Endodermal cell (in vitro differentiated cells): ENCODE measurements around the gene PC. TPM values are rescaled to one million over a fixed set of nuclear protein-coding genes. Genes with fewer than 3 reads are reported as not detected.

Source experiments
- DNase-seq: peaks from one replicate; pipeline ENCODE4 v3.0.0-alpha.2; 2017
- H3K27ac ChIP-seq: 2 replicates; pipeline ENCODE4 v1.5.1; 2013; ENCODE audit warnings: mild to moderate bottlenecking, low read depth, low read length, moderate library complexity
- H3K27me3 ChIP-seq: 2 replicates; pipeline ENCODE4 v1.6.1; 2013; ENCODE audit warnings: mild to moderate bottlenecking, low read length, moderate library complexity; ENCODE audit not compliant: insufficient read depth, control insufficient read depth, poor library complexity, severe bottlenecking
- H3K36me3 ChIP-seq: 2 replicates; pipeline ENCODE4 v1.7.0; 2013; ENCODE audit warnings: mild to moderate bottlenecking, low read length, moderate library complexity; ENCODE audit not compliant: control insufficient read depth, insufficient read depth
- H3K4me1 ChIP-seq: one replicate; pipeline ENCODE4 v1.7.0; 2013; ENCODE audit warnings: low read length; ENCODE audit not compliant: control insufficient read depth, insufficient read depth
- H3K4me3 ChIP-seq: 2 replicates; pipeline ENCODE4 v1.5.1; 2013; ENCODE audit warnings: mild to moderate bottlenecking, low read length, moderate library complexity
- H3K9ac ChIP-seq: 2 replicates; pipeline ENCODE4 v1.6.1; 2013; ENCODE audit warnings: mild to moderate bottlenecking, low read length, moderate library complexity; ENCODE audit not compliant: poor library complexity, severe bottlenecking; ENCODE audit errors: extremely low read depth
- H3K9me3 ChIP-seq: 2 replicates; pipeline ENCODE4 v1.6.1; 2013; ENCODE audit warnings: mild to moderate bottlenecking, low read length, moderate library complexity; ENCODE audit not compliant: control insufficient read depth
- H3K27ac Mint-ChIP-seq: 2 replicates; pipeline ENCODE4 v1.8.0; 2020; ENCODE audit warnings: mixed read lengths
- H3K27me3 Mint-ChIP-seq: 2 replicates; pipeline ENCODE4 v1.8.0; 2021; ENCODE audit warnings: mild to moderate bottlenecking, mixed read lengths; ENCODE audit not compliant: insufficient read depth
- H3K36me3 Mint-ChIP-seq: 2 replicates; pipeline ENCODE4 v1.8.0; 2020; ENCODE audit warnings: low read depth, mixed read lengths
- H3K4me1 Mint-ChIP-seq: 2 replicates; pipeline ENCODE4 v1.8.0; 2020; ENCODE audit warnings: mixed read lengths
- H3K4me3 Mint-ChIP-seq: 2 replicates; pipeline ENCODE4 v1.8.0; 2020; ENCODE audit warnings: mild to moderate bottlenecking, moderate library complexity, mixed read lengths
- H3K9me3 Mint-ChIP-seq: 2 replicates; pipeline ENCODE4 v1.8.0; 2020; ENCODE audit warnings: mild to moderate bottlenecking, mixed read lengths
- WGBS, 2 experiments: methylation state at CpG; one replicate each; pipeline versions ENCODE4 v1.1.5 to v1.1.7; 2013; ENCODE audit warnings: missing lambda C conversion rate in 2 of 2, mixed read lengths in 1 of 2; ENCODE audit not compliant: insufficient coverage in 1 of 2, insufficient read length in 1 of 2; 5-methylcytosine and 5-hydroxymethylcytosine counted together
- total RNA-seq, 2 donors: library from RNA; stranded (reverse); fragmentation: NEBNext Ultra II Directional in 1 of 2; extraction: Animal tissue kit (Norgen Biotek cat#: 25700) in 1 of 2; gene quantifications; 2 replicates in 1 of 2; 3 replicates in 1 of 2; pipeline ENCODE4 v1.2.1, GENCODE V29; 2021
- TF ChIP-seq, protein P1 (sequence below): fragments of 200-600 bp; sonication (generic); conservative IDR thresholded peaks from 2 replicates; pipeline ENCODE4 v1.5.0; 2021; ENCODE audit warnings: antibody characterized with exemption, mild to moderate bottlenecking

The PC gene
- total RNA-seq, 2 donors from 2014 or later, result 21.9 to 24.4 TPM

DNA sequence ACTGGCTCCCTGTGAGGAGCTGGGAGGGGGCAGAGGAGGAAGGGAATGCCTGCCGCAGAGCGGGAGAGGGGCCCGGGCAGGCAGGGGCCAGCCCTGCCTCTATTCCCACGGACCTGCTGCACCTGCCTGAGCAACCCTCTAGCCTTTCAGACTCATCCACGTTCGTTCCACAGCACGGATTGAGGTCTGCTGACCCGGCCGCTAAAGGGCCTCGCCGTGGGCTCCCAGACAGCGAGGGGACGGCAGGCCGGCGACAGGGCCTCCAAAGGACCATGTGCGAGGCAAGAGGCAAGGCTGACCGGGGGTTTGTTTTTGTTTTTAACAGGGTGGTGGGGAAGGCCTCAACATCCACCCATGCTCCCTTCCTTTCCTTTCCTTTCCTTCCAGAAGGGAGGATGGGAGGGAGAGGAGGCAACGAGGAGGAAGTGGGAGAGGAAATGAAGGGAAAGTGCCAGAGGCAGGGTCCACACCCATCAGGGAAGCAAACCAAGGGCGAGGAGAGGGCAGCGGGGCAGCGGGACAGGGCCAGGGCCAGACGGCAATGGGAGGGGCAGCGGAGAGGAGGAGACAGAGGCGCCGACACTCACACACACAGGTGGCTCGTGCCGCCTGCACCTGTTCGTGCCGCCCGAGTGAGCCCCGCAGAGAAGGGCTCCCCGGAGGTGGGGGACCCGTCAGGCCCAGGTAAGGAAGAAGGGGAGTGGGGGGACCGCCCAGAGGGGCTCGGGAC lies 93.8 kb downstream of the PC start:
- H3K4me3 ChIP-seq, result no peak overlapping the region
- no peaks in the 10 kb centered on the region for H3K27me3 ChIP-seq
- Mint-ChIP-seq H3K9me3 (no peaks in the 10 kb centered on the region), H3K27ac (no peak overlapping the region), H3K27me3 (no peaks in the 10 kb centered on the region), H3K36me3 (no peaks in the 10 kb centered on the region), H3K4me1 (no peaks in the 10 kb centered on the region), H3K4me3 (no peak overlapping the region)
- WGBS, 2 experiments, result 91 to 93% methylated on average over 15 to 35 of the region's 35 CpGs
- no peaks in the 10 kb centered on the region for H3K9me3 ChIP-seq
- DNase-seq, result no peak
- H3K27ac ChIP-seq, result no peak overlapping the region
- H3K4me1 ChIP-seq, result no peaks in the 10 kb centered on the region
- TF ChIP-seq, protein P1, sequence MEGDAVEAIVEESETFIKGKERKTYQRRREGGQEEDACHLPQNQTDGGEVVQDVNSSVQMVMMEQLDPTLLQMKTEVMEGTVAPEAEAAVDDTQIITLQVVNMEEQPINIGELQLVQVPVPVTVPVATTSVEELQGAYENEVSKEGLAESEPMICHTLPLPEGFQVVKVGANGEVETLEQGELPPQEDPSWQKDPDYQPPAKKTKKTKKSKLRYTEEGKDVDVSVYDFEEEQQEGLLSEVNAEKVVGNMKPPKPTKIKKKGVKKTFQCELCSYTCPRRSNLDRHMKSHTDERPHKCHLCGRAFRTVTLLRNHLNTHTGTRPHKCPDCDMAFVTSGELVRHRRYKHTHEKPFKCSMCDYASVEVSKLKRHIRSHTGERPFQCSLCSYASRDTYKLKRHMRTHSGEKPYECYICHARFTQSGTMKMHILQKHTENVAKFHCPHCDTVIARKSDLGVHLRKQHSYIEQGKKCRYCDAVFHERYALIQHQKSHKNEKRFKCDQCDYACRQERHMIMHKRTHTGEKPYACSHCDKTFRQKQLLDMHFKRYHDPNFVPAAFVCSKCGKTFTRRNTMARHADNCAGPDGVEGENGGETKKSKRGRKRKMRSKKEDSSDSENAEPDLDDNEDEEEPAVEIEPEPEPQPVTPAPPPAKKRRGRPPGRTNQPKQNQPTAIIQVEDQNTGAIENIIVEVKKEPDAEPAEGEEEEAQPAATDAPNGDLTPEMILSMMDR, result no peak
- no peaks in the 10 kb centered on the region for H3K36me3 ChIP-seq
- H3K9ac ChIP-seq, result no peak overlapping the region

DNA sequence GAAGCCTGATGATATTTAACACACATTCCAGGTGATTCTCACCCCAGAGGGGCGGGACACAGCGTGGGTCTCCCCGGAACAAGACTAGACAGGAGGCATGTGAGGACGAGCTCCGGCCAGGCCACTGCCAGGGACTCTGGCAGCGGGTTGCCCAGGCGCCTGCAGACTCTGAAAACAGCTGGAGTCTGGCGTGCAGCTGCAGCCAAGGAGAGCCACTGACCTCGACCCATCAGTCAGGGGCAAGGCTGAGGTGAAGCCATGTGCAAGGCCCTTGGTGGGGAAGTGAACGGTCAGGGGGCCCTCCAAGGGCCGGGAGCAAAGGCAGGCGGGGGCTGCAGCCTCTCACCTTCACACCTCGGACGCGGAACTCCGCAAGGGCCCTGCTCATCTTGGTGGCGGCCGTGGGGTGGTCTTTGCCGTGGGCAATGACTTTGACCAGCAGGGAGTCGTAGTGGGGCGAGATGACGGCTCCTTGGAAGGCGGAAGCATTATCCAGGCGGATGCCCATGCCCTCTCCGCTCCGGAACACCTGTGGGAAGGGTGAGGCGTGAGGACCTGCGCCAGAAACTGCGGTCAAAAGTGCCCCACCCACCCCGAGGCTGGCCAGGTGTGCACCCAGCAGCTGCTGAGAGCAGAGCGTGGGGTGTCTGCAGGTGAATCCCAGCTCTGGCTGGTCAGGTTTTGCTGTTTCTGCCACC lies 94.6 kb downstream of the PC start:
- Histone ChIP-seq H3K4me1 (no peaks in the 10 kb centered on the region), H3K9ac (no peak overlapping the region), H3K27ac (no peak overlapping the region), H3K27me3 (no peaks in the 10 kb centered on the region), H3K9me3 (no peaks in the 10 kb centered on the region), H3K36me3 (no peaks in the 10 kb centered on the region), H3K4me3 (no peak overlapping the region)
- no peaks in the 10 kb centered on the region for H3K27me3 Mint-ChIP-seq
- WGBS, 2 experiments, result 93 to 95% methylated on average over 23 to 31 of the region's 31 CpGs
- H3K36me3 Mint-ChIP-seq, result no peaks in the 10 kb centered on the region
- H3K27ac Mint-ChIP-seq, result no peak overlapping the region
- H3K9me3 Mint-ChIP-seq, result no peaks in the 10 kb centered on the region
- no peak for DNase-seq
- H3K4me3 Mint-ChIP-seq, result no peak overlapping the region
- no peaks in the 10 kb centered on the region for H3K4me1 Mint-ChIP-seq
- TF ChIP-seq, protein P1, result no peak

DNA sequence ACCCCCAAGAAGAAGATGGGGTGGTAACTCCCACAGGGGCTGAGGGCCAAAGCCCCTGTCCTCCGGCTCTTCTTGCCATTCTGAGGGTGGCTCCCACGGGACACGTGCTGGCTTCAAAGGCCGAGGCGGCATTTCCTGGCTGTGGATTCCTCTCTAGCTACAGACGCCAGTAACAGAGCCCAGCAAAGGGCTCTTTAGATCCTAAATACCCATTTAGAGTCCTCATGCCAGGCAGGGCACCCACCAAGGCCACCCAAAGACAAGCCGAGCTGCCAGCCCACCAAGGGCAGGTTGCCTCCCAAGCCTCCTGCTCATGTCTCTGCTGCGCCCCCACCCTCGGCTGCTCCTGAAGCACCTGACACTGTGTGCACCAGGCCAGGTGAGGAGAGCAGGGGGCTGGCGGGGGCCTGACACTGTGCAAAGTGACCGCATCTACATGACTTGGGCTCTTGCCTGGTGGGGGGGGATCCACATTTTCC lies 95.6 kb downstream of the PC start:
- Histone ChIP-seq H3K27ac (no peak overlapping the region), H3K9ac (no peak overlapping the region), H3K36me3 (no peaks in the 10 kb centered on the region), H3K27me3 (no peaks in the 10 kb centered on the region), H3K9me3 (no peaks in the 10 kb centered on the region), H3K4me1 (no peaks in the 10 kb centered on the region), H3K4me3 (no peak overlapping the region)
- no peak for DNase-seq
- Mint-ChIP-seq H3K4me3 (no peak overlapping the region), H3K4me1 (no peaks in the 10 kb centered on the region), H3K36me3 (no peaks in the 10 kb centered on the region), H3K27ac (no peak overlapping the region), H3K27me3 (no peaks in the 10 kb centered on the region), H3K9me3 (no peaks in the 10 kb centered on the region)
- 92 to 93% methylated on average over 3 to 11 of the region's 11 CpGs for WGBS, 2 experiments
- TF ChIP-seq, protein P1, result no peak
